Activated gamma-delta T cell treated with anti-CD3 and anti-CD28 coated beads, Interleukin-2, amount 50 U/mL, for 16 hours (primary cell): ENCODE data around the gene MISP.
"Not testable (repeated sequence)": the region's sequence is repeated elsewhere in the genome, so short reads cannot be mapped to it uniquely, and the experiment has no call there.

ENCODE experiments used
- DNase-seq: peaks from one replicate; pipeline ENCODE4 v3.0.0-alpha.2; 2020; ENCODE audit warnings: low read depth

The MISP gene

DNA sequence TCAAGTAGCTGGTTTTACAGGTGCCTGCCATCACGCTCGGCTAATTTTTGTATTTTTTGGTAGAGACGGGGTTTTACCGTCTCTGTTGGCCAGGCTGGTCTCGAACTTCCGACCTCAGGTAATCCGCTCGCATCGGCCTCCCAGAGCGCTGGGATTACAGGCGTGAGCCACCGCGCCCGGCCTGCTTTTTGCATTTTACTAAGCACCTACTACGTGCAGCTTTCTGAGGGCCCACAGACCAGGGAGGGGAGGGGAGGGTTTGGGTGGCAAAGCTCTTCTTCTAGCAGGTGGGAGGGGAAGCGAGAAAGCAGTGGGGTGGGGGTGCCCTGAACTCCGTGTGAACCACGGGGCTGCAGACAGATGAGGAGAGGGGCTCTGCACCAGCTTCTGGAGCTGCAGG, 27.2 kb upstream of the MISP start:
- DNase-seq = no peak

DNA sequence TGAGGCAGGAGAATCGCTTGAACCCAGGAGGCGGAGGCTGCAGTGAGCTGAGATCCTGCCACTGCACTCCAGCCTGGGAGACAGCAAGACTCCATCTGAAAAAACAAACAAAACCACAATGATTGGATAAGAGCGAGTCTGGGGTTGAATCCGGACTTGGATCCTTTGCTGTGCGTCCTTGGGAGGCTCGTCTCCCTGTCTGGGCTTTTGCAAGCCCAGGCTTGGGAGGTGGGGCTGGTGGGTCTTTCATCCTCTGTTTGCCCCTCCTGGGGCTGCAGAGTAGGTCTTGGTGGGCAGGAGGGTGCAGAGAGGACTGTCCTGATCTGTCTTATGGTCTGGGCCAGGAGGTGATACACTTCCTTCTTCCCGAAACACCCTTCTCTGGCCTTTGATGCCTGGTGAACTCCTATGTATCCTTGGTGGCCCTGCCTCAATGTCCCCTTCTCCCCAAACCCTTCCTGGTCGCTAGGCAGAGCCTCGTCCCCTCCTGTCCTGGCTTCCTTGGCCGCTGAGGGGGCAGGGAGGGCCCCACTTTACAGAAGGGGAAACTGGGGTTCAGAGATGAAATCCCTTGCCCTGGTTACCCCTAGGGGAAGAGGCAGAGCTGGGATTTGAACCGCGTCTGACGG, 25.3 kb upstream of the MISP start:
- no peak for DNase-seq

DNA sequence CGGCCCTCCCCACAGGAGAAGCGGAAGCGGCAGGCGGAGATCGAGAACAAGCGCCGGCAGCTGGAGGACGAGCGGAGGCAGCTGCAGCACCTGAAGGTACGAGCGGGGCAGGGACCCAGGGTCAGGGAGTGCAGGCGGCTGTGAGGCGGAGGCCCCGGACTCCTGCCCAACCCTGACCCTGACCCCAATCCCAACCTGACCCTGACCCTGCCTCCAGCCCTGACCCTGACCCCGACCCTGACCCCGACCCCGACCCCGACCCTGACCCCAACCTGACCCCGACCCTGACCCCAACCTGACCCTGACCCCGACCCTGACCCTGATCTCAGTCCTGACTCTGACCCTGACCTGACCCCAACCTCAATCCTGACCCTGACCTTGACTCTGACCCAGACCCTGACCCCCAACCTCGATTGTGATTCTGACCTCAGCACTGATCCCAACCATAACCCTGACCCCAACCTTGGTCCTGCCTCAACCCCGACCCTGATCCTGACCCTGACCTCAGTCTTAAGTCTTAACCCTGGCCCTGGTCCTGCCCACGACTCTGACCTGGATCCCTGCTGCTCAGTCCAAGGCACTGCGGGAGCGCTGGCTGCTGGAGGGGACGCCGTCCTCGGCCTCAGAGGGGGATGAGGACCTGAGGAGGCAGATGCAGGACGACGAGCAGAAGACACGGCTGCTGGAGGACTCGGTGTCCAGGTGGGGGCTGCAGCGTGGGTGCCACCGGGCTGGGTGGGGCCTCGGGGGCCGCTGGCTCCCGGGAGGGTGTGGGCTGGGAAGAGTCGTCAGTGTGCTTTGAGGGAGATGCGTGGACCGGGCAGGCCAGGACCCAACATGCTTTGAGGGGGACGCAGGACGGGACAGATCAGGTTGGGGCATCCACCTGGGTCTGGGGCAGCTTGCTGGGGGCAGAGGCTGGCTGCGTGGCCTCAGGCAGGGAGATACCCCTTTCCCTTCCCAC, 23.6 kb upstream of the MISP start:
- DNase-seq = no peak

- no peak for DNase-seq
Measured at GRCh38 chr19:728011-728410, 22.9 kb upstream of the MISP start.

GRCh38 chr19:729564-729963, 21.3 kb upstream of the MISP start:
- not testable (repeated sequence) for DNase-seq

DNA sequence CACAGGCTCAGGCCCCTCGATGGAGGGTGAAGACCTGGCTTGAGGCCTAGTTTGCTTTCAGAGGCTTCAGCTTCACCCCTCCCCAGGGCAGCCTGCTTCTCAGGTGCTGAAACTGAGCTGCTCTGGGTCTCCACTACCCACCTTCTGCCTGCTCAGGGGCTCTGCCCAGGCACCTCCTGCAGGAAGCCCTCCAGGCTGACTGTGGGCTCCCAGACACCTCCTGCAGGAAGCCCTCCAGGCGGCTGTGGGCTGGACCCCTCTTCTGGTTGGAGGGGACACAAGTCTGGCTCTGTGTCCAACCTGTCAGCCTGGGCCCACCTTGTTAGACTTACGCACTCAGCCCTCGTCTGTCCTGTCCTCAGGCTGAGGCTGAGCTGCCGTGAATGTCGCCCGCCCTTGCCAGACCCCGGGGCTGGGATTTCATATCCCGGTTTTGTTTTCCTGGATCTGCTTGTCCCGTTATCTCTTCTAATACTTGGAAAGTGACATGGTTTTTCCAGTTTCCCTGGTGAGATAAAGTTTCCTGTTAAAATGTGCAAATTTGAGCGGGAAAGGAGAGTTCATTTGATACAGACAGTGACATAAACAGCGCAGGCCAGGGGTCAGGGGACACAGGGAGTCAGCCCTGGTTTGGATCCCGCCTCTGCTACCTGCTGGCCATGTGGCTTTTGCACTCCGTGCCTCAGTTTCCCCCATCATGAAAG, 20.8 kb upstream of the MISP start:
- DNase-seq = no peak

GRCh38 chr19:731000-731399, 19.9 kb upstream of the MISP start:
- DNase-seq = no peak

GRCh38 chr19:732148-733069, 18.5 kb upstream of the MISP start:
- no peak for DNase-seq

- no peak for DNase-seq
Measured at GRCh38 chr19:734716-735115, 16.2 kb upstream of the MISP start.

GRCh38 chr19:736125-736524, 14.8 kb upstream of the MISP start:
- DNase-seq = no peak

DNA sequence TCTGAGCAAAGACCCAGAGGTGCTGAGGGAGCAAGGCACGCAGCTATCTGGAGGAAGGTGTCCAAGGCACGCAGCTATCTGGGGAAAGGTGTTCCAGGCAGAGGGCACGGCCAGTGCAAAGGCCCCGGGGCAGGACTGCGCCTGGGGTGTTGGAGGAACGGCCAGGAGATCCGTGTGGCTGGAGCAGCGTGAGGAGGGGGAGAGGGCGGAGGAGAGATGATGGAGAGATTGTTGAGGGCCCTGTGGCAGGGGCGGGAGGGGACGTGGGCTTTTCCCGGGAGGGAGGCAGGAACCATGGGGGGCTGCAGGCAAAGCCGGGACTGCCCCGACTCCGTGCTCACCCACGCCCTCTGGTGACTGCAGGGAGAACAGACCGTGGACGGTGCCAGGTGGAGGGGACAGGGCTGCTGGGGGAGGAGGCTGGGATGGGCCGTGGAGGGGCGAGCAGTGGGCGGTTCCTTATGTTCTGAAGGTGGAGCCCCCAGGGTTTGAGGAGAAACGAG, 13.3 kb upstream of the MISP start:
- peak; percentile 36 for DNase-seq

DNA sequence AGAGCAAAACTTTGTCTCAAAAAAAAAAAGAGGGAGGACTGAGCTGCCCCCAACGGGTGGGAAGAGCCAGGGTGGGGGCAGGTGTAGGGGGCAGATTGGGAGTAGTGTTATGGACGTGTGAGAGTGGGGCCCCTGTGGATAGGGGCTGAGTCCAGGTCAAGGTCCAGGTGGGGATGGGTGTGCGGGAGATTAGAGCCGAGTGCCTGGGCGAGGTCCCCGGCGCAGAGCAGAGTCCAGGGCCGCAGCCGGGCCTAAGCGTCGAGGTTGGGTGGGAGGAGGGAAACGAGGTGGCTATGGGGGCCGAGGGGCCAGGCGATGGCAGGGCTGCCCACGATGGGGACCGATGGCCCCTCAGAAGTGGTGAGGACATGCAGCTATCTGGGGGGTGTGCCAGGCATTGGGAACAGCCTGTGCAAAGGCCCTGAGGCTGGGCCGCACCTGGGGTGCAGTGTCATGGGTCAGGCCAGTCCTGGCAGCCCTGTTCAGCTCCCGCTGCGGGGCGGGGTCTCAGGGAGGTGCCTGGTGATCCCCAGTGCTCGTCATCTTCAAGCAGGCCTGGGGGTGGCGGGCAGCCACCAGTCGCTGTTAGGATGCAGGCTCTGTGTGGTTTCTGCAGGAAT, 12.3 kb upstream of the MISP start:
- DNase-seq = no peak

DNA sequence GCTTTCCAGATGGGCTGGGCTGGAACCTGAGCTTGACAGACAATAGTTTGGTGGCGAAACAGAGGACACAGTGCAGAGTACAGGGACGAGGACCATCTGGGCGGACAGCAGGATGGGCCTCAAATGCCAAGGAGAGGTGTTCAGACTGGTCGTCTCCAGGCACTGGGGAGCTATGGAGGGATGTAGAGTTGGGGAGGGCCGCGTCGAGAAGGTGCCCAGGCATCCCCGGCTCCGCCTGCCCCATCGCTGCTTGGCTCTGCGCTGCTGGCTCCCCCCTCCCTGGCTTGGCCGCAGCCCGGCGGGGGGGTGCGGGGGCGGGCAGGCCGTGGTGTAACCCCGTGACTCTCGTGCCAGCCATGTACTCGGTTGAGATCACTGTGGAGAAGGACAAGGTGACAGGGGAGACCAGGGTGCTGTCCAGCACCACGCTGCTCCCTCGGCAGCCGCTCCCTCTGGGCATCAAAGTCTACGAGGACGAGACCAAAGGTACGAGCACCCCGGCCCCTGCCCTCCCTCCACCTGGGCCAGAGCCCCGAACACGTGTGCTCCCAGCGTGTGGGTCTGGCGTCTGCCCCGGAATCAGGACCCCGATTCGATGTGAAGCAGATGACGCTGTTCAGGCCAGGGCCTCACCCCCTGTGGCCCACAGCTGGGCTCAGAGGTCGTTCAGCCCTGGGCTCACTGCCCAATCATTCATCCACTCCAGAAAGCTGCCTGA, 10.8 kb upstream of the MISP start:
- no peak for DNase-seq

GRCh38 chr19:740816-741505, 10.0 kb upstream of the MISP start:
- DNase-seq = not testable (repeated sequence)

- DNase-seq = no peak
Measured at GRCh38 chr19:741506-742131, 9.3 kb upstream of the MISP start.

DNA sequence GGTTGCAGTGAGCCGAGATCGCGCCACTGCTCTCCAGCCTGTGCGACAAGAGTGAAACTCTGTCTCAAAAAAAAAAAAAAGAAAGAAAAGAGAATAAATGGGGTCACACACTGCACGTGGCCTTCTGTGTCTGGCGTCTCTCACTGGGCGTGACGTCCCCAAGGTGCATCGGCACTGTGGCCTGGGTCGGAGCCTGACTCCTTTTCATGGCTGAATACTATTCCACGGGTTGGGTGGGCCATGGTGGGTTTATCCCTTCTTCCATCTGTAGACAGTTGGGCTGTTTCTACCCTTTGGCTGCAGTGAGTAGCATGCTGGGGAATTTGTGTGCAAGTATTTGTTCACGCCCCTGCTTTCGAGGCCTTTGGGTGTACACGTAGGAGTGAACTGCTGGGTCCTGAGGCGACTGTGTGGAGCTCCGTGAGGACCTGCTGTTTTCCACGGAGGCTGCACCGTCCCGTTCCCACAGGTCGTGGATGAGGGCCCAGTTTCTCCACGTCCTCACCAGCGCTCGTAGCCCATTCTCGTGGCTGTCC, 8.3 kb upstream of the MISP start:
- DNase-seq = no peak

DNA sequence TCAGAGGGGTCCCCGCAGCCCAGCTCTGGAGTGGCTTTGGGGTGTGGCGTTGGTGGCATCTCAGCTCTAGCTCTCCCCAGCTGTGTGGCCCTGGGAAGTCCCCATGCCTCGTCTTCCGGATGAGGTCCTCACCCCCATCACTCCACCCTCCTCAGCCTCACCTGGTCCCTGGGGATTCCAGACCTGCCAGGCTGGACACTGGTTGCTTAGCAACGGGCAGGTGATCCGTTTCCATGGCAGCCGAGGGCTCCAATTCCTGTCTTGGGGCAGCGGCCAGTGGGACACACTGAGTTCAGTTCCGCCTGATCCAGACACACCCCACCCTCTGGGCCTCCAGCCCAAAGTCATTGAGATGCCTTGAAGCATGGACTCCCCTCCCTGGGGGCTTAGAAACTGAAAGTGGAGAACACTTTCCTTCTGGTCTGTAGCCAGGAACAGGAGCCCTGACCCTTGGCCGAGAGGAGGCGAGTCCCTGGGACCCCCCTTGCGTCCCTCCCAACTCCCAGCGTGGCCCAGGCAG, 7.7 kb upstream of the MISP start:
- no peak for DNase-seq

GRCh38 chr19:745138-745537, 5.8 kb upstream of the MISP start:
- not testable (repeated sequence) for DNase-seq
